ES-I3 (cell line): Measurements from ENCODE around the gene UPK3B.
A peak's percentile ranks its signal among the peaks of the same experiment; 100 is the strongest.
"Not testable (repeated sequence)": the region's sequence is repeated elsewhere in the genome, so short reads cannot be mapped to it uniquely, and the experiment has no call there.

Experiments used
- H3K36me3 ChIP-seq: 2 replicates; pipeline ENCODE4 v1.6.1; 2013; ENCODE audit warnings: mild to moderate bottlenecking, low read length, control low read depth, moderate library complexity; ENCODE audit not compliant: insufficient read depth
- H3K4me1 ChIP-seq: 2 replicates; pipeline ENCODE4 v1.6.1; 2013; ENCODE audit warnings: mild to moderate bottlenecking, control low read depth, low read length; ENCODE audit not compliant: insufficient read depth
- H3K9ac ChIP-seq: 2 replicates; pipeline ENCODE4 v1.6.1; 2013; ENCODE audit warnings: low read depth, mild to moderate bottlenecking, low read length, moderate library complexity
- H3K9me3 ChIP-seq: 2 replicates; pipeline ENCODE4 v1.6.1; 2013; ENCODE audit warnings: mild to moderate bottlenecking, low read length, moderate library complexity; ENCODE audit not compliant: control insufficient read depth, insufficient read depth

UPK3B gene

DNA sequence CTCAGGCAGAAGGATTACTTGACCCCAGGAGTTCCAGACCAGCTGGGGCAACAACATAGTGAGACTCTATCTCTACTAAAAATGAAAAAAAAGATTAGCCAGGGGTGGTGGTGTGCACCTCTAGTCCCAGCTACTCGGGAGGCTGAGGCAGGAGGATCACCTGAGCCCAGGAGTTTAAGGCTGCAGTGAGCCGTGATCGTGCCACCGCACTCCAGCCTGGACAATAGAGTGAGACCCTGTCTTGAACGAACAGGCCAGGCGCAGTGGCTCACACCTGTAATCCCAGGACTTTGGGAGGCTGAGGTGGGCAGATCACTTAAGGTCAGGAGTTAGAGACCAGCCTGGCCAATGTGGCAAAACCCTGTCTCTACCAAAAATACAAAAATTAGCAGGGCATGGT lies 6.6 kb downstream of the UPK3B start:
- not testable (repeated sequence) for H3K4me1 ChIP-seq, H3K9me3 ChIP-seq, H3K9ac ChIP-seq, H3K36me3 ChIP-seq

DNA sequence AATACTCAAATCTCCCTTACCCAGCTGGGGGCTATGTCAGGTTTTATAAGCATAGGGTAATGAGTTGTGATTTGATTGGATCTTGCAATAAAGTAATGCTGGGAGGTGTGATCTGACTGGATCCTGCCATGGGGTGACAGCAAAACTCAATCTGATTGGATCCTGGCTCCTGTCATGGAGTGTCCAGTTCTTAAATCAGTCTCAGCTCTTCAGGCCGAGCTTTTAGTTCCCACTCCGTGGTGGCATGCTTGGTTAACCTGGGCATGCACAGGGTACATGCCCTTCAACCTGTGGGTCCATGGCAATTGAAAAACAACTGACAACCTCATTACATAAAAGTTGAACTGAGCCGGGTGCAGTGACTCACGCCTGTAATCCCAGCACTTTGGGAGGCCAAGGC lies 15.8 kb downstream of the UPK3B start:
- H3K9ac ChIP-seq, H3K9me3 ChIP-seq, H3K36me3 ChIP-seq, H3K4me1 ChIP-seq: not testable (repeated sequence)

- not testable (repeated sequence) for H3K9me3 ChIP-seq, H3K9ac ChIP-seq, H3K4me1 ChIP-seq, H3K36me3 ChIP-seq
These were observed 21.3 kb downstream of the UPK3B start for GRCh38 chr7:76531643-76532042.

DNA sequence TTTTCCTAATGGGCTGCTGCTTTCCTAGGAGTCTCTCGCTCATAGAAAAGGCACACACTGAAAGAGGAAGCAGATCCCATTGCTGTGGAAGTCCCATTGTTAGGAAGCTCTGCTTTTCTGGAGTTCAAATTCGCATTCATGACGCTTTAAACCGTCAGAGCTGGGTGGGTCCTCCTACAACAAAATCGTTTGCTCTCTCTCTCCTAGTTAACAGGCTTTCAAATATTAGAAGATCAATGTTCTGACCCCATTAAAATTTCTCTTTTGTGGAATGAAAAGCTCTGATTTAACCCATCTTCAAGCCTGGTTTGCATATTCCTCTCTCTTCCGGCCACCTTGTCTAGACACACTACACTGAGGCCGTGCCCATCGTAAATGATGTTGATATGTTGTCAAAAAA lies 32.8 kb downstream of the UPK3B start, which contains the start of gene SPDYE16:
SPDYE16 (minus strand) TSS at position 101 of the 400 bp plus-strand sequence. CDS start 1,838 bp downstream, outside the sequence.
- not testable (repeated sequence) for H3K9ac ChIP-seq, H3K36me3 ChIP-seq, H3K4me1 ChIP-seq, H3K9me3 ChIP-seq

GRCh38 chr7:76549025-76549854 lies 38.9 kb downstream of the UPK3B start:
- H3K9ac ChIP-seq, result peak overlapping the region; percentile 75
- H3K4me1 ChIP-seq, H3K9me3 ChIP-seq, H3K36me3 ChIP-seq: not testable (repeated sequence)

- H3K9ac ChIP-seq, result peak overlapping the region; percentile 75
- not testable (repeated sequence) for H3K36me3 ChIP-seq, H3K9me3 ChIP-seq, H3K4me1 ChIP-seq
These were observed 39.5 kb downstream of the UPK3B start for GRCh38 chr7:76549855-76550248.

- not testable (repeated sequence) for H3K36me3 ChIP-seq, H3K4me1 ChIP-seq, H3K9me3 ChIP-seq, H3K9ac ChIP-seq
These were observed 41.6 kb downstream of the UPK3B start for GRCh38 chr7:76551992-76552391.

DNA sequence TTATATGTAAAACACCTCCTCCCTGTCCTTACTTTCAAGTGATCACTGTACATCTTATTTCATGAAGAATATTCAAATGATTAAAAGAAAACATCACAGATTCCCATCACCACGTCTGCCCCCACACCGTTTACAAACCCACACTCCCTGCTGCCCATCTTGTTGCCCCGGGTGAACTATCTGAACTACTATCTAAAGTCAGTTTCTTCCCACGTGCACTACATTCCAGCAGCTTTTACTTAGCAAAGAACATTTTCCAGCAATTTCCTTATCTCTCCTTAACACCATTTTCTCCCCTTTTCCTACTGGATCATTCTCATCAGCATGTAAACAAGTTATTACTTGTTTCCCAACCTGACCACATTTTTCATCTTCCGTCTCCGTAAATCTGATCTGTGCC lies 49.3 kb downstream of the UPK3B start:
- H3K36me3 ChIP-seq, H3K4me1 ChIP-seq, H3K9me3 ChIP-seq, H3K9ac ChIP-seq: not testable (repeated sequence)

GRCh38 chr7:76560157-76560556 lies 49.8 kb downstream of the UPK3B start:
- H3K9me3 ChIP-seq, H3K4me1 ChIP-seq, H3K9ac ChIP-seq, H3K36me3 ChIP-seq: not testable (repeated sequence)

- H3K4me1 ChIP-seq, H3K9me3 ChIP-seq, H3K9ac ChIP-seq, H3K36me3 ChIP-seq: not testable (repeated sequence)
These were observed 51.0 kb downstream of the UPK3B start for GRCh38 chr7:76561342-76561741.

- not testable (repeated sequence) for H3K9ac ChIP-seq, H3K4me1 ChIP-seq, H3K9me3 ChIP-seq, H3K36me3 ChIP-seq
These were observed 54.6 kb downstream of the UPK3B start for GRCh38 chr7:76565001-76565400.
